Lung (tissue), 12 donors: ENCODE data around the gene CCL2. TPM values are rescaled to one million over a fixed set of nuclear protein-coding genes. Genes with fewer than 3 reads are reported as not detected.
A peak's percentile ranks its signal among the peaks of the same experiment; 100 is the strongest.

Source experiments
- ATAC-seq: fragments of 200-7000 bp; cut with Tn5 transposase; one replicate; pipeline ENCODE4 v1.9.1; 2020; ENCODE audit warnings: moderate number of reproducible peaks; ENCODE audit not compliant: insufficient read depth, low FRiP score
- DNase-seq, 3 donors: peaks; one replicate each; pipeline ENCODE4 v3.0.0-alpha.2; 2013 to 2017
- H3K27ac ChIP-seq, 2 donors: one replicate each; pipeline ENCODE4 v1.5.1; 2013; ENCODE audit warnings: mild to moderate bottlenecking in 2 of 2, moderate library complexity in 2 of 2, control low read depth in 1 of 2, inconsistent platforms in 1 of 2, low read depth in 1 of 2, low read length in 1 of 2
- H3K27me3 ChIP-seq, 3 donors: one replicate each; pipeline ENCODE4 v1.5.1; 2013; ENCODE audit warnings: low read length in 2 of 3; ENCODE audit not compliant: control insufficient read depth in 3 of 3, insufficient read depth in 3 of 3
- H3K36me3 ChIP-seq, 4 donors: one replicate each; pipeline ENCODE4 v1.5.1; 2013; ENCODE audit warnings: low read length in 4 of 4, mild to moderate bottlenecking in 1 of 4, moderate library complexity in 1 of 4; ENCODE audit not compliant: control insufficient read depth in 4 of 4, insufficient read depth in 4 of 4
- H3K4me1 ChIP-seq, 5 donors: one replicate each; pipeline ENCODE4 v1.5.1; 2013; ENCODE audit warnings: low read length in 5 of 5, mild to moderate bottlenecking in 2 of 5, moderate library complexity in 1 of 5; ENCODE audit not compliant: control insufficient read depth in 5 of 5, insufficient read depth in 5 of 5
- H3K4me3 ChIP-seq: one replicate; pipeline ENCODE4 v1.5.1; 2013; ENCODE audit warnings: mild to moderate bottlenecking, control low read depth, moderate library complexity
- H3K9ac ChIP-seq, 2 donors: one replicate each; pipeline ENCODE4 v1.5.1; 2013; ENCODE audit warnings: low read length in 2 of 2, control low read depth in 1 of 2; ENCODE audit not compliant: insufficient read depth in 1 of 2
- H3K9me3 ChIP-seq, 4 donors: one replicate each; pipeline ENCODE4 v1.5.1; 2013; ENCODE audit warnings: low read length in 3 of 4, mild to moderate bottlenecking in 1 of 4, moderate library complexity in 1 of 4; ENCODE audit not compliant: control insufficient read depth in 4 of 4, insufficient read depth in 3 of 4
- CTCF ChIP-seq: IDR thresholded peaks from 2 replicates; pipeline ENCODE4 v1.5.1; 2012; ENCODE audit warnings: mild to moderate bottlenecking; ENCODE audit errors: control extremely low read depth, extremely low read depth
- WGBS, 2 donors: extraction: QIAGEN DNeasy Blood & Tissue Kit; methylation state at CpG; one replicate each; pipeline ENCODE4 v1.1.7; 2013; 5-methylcytosine and 5-hydroxymethylcytosine counted together
- polyA plus RNA-seq, 2 donors: library from polyadenylated mRNA; stranded (reverse); fragments of 200-250 nt; gene quantifications; one replicate each; pipeline ENCODE4 v1.2.1, GENCODE V29; 2013
- total RNA-seq, 2 donors: library from RNA; depleted of rRNA in 1 of 2; stranded (reverse); fragments of >200 nt in 1 of 2; gene quantifications; one replicate each; pipeline ENCODE4 v1.2.1, GENCODE V29; 2014 to 2021
- donor health status: control.
- donor health status: control.
- donor health status: Bipolar disorder and iron deficiency.
- donor health status: healthy.
- donor health status: DM: yes; HTN: yes; CAD: no.

CCL2 gene
- total and polyA plus RNA-seq, 4 donors: 80.8 to 1,172 (median 160) TPM

- Histone ChIP-seq H3K36me3 (no peaks in the 10 kb centered on the region), H3K27ac (peak overlapping the region; percentile 40 to 66), H3K9me3 (no peaks in the 10 kb centered on the region), H3K27me3 (no peaks in the 10 kb centered on the region), H3K4me3 (no peak overlapping the region), H3K4me1 (peaks cover 7 to 29% (median 14%) of the 10 kb centered on the region in 5 donors), H3K9ac (no peak overlapping the region)
- 31 to 46% methylated on average over 6 of the region's 6 CpGs for WGBS, 2 donors
- peak; percentile 57 to 81 (median 71) for DNase-seq
- TF ChIP-seq CTCF: no peak
- peak; percentile 35 for ATAC-seq
Observed at GRCh38 chr17:34235389-34236028, 19.6 kb upstream of the CCL2 start.

- ATAC-seq: no peak
- 38 to 68% methylated on average over 6 of the region's 6 CpGs for WGBS, 2 donors
- Histone ChIP-seq H3K27ac (peak overlapping the region in 1 of 2 donors; percentile 4), H3K27me3 (no peaks in the 10 kb centered on the region), H3K36me3 (no peaks in the 10 kb centered on the region), H3K4me1 (peaks cover 7 to 36% (median 20%) of the 10 kb centered on the region in 5 donors), H3K9me3 (no peaks in the 10 kb centered on the region), H3K4me3 (no peak overlapping the region), H3K9ac (no peak overlapping the region)
- DNase-seq: no peak
- no peak for TF ChIP-seq CTCF
Observed at GRCh38 chr17:34236281-34236892, 18.7 kb upstream of the CCL2 start.

GRCh38 chr17:34237458-34237857 is 17.6 kb upstream of the CCL2 start:
- Histone ChIP-seq H3K27me3 (no peaks in the 10 kb centered on the region), H3K4me3 (no peak overlapping the region), H3K27ac (no peak overlapping the region), H3K9ac (no peak overlapping the region), H3K36me3 (no peaks in the 10 kb centered on the region), H3K4me1 (peaks cover 7 to 47% (median 28%) of the 10 kb centered on the region in 5 donors), H3K9me3 (no peaks in the 10 kb centered on the region)
- WGBS, 2 donors: 71 to 88% methylated on average over 3 of the region's 3 CpGs
- ATAC-seq: no peak
- no peak for TF ChIP-seq CTCF
- DNase-seq: no peak
